Right lobe of liver (tissue), 4 donors: Measurements from ENCODE around the gene COL4A1.

ENCODE experiments used
- POLR2A ChIP-seq: fragments of 450-650 bp; IDR thresholded peaks from one replicate; pipeline ENCODE4 v1.6.1; 2017; ENCODE audit warnings: antibody characterized with exemption, mild to moderate bottlenecking
- TF ChIP-seq, protein P1 (sequence below), 4 donors: fragments of 200-600 bp in 3 of 4; fragments of 450-650 bp in 1 of 4; IDR thresholded peaks; one replicate each; pipeline versions ENCODE4 v1.5.1 to v1.8.0; 2016 to 2022; ENCODE audit warnings: antibody characterized with exemption in 4 of 4, mild to moderate bottlenecking in 2 of 4
- donor health status: DM: no; HTN: no; CAD: no.
- donor health status: DM: no; HTN: no; CAD: no.
- donor health status: DM: no; HTN: yes; CAD: no.

DNA sequence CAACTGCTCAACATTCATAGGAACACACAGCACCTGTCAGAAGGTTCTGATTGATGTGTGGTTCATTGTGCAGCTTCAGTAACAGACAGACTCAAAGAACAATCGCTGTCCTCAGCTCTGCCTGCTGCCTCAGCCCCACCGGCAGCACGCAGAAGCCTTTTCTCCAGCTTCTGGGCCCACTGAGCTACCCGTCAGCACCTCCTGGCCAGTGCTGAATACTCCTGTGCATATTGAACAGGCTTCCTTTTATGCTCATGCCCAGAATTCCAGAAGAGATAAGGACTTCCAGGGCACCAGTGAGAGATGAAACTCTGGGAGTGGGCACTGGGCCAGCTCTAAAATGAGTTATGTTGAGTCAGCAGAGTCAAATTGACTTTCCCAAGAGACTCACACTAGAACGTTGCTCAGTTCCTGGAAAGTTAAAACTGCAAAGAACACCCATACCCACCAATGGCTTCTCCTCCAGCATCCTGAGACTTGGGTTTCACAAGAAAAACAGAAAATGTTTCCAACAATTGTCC is 119.3 kb downstream of the COL4A1 start:
- TF ChIP-seq POLR2A: no peak
- TF ChIP-seq, protein P1, sequence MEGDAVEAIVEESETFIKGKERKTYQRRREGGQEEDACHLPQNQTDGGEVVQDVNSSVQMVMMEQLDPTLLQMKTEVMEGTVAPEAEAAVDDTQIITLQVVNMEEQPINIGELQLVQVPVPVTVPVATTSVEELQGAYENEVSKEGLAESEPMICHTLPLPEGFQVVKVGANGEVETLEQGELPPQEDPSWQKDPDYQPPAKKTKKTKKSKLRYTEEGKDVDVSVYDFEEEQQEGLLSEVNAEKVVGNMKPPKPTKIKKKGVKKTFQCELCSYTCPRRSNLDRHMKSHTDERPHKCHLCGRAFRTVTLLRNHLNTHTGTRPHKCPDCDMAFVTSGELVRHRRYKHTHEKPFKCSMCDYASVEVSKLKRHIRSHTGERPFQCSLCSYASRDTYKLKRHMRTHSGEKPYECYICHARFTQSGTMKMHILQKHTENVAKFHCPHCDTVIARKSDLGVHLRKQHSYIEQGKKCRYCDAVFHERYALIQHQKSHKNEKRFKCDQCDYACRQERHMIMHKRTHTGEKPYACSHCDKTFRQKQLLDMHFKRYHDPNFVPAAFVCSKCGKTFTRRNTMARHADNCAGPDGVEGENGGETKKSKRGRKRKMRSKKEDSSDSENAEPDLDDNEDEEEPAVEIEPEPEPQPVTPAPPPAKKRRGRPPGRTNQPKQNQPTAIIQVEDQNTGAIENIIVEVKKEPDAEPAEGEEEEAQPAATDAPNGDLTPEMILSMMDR (IDR thresholded peaks at IDR 0.05): no peak
